Mesenchymal stem cell (in vitro differentiated cells and primary cell): ENCODE measurements around the gene B4GALT3.
A peak's percentile ranks its signal among the peaks of the same experiment; 100 is the strongest.

Source experiments
- DNase-seq: peaks from one replicate; pipeline ENCODE4 v3.0.0-alpha.2; 2013
- H2AFZ ChIP-seq: one replicate; pipeline ENCODE4 v1.6.1; 2013; ENCODE audit warnings: low read depth, mild to moderate bottlenecking, control low read depth, inconsistent platforms, low read length, moderate library complexity
- H2AK5ac ChIP-seq: 2 replicates; pipeline ENCODE4 v1.6.1; 2013; ENCODE audit warnings: low read length, moderate library complexity, mild to moderate bottlenecking, inconsistent platforms; ENCODE audit not compliant: severe bottlenecking
- H2BK120ac ChIP-seq: one replicate; pipeline ENCODE4 v1.6.1; 2013; ENCODE audit warnings: low read depth, mild to moderate bottlenecking, inconsistent platforms, low read length, moderate library complexity
- H2BK12ac ChIP-seq, 2 experiments: one replicate each; pipeline ENCODE4 v1.6.1; 2013; ENCODE audit warnings: inconsistent platforms in 2 of 2, low read length in 2 of 2, mild to moderate bottlenecking in 2 of 2, moderate library complexity in 2 of 2, control low read depth in 1 of 2
- H2BK15ac ChIP-seq: one replicate; pipeline ENCODE4 v1.6.1; 2013; ENCODE audit warnings: mild to moderate bottlenecking, low read depth, inconsistent platforms; ENCODE audit not compliant: poor library complexity, severe bottlenecking
- H2BK5ac ChIP-seq: 2 replicates; pipeline ENCODE4 v1.6.1; 2013; ENCODE audit warnings: low read depth, mild to moderate bottlenecking, low read length, control low read depth, inconsistent platforms; ENCODE audit not compliant: poor library complexity, severe bottlenecking
- H3K14ac ChIP-seq, 2 experiments: one replicate each; pipeline ENCODE4 v1.6.1; 2013; ENCODE audit warnings: inconsistent platforms in 2 of 2, low read length in 2 of 2, control low read depth in 1 of 2, mild to moderate bottlenecking in 1 of 2, moderate library complexity in 1 of 2
- H3K18ac ChIP-seq, 2 experiments: one replicate each; pipeline ENCODE4 v1.6.1; 2013; ENCODE audit warnings: inconsistent platforms in 2 of 2, low read length in 2 of 2, control low read depth in 1 of 2, low read depth in 1 of 2, mild to moderate bottlenecking in 1 of 2
- H3K23ac ChIP-seq, 2 experiments: one replicate each; pipeline ENCODE4 v1.6.1; 2013; ENCODE audit warnings: inconsistent platforms in 2 of 2, low read length in 2 of 2, mild to moderate bottlenecking in 2 of 2, moderate library complexity in 2 of 2, control low read depth in 1 of 2
- H3K27ac ChIP-seq: 2 replicates; pipeline ENCODE4 v1.5.1; 2013; ENCODE audit warnings: mild to moderate bottlenecking, moderate library complexity, low read length, control low read depth, inconsistent platforms; ENCODE audit not compliant: poor library complexity, severe bottlenecking
- H3K27me3 ChIP-seq, 2 experiments: 2 replicates each; pipeline versions ENCODE4 v1.6.1 to v1.7.0; 2013; ENCODE audit warnings: low read length in 2 of 2, mild to moderate bottlenecking in 2 of 2, moderate library complexity in 2 of 2, control low read depth in 1 of 2, inconsistent platforms in 1 of 2; ENCODE audit not compliant: control insufficient read depth in 1 of 2, insufficient read depth in 1 of 2
- H3K36me3 ChIP-seq, 2 experiments: 2 replicates each; pipeline versions ENCODE4 v1.6.1 to v1.7.0; 2013; ENCODE audit warnings: low read length in 2 of 2, control low read depth in 1 of 2, inconsistent platforms in 1 of 2, low read depth in 1 of 2, mild to moderate bottlenecking in 1 of 2; ENCODE audit not compliant: insufficient read depth in 2 of 2, control insufficient read depth in 1 of 2
- H3K4ac ChIP-seq, 2 experiments: one replicate each; pipeline ENCODE4 v1.6.1; 2013; ENCODE audit warnings: inconsistent platforms in 2 of 2, low read length in 2 of 2, mild to moderate bottlenecking in 2 of 2, moderate library complexity in 2 of 2, control low read depth in 1 of 2, low read depth in 1 of 2
- H3K4me1 ChIP-seq: 2 replicates; pipeline ENCODE4 v1.6.1; 2013; ENCODE audit warnings: low read depth, low read length, control low read depth; ENCODE audit not compliant: control insufficient read depth, insufficient read depth
- H3K4me2 ChIP-seq: 2 replicates; pipeline ENCODE4 v1.6.1; 2013; ENCODE audit warnings: low read length, mild to moderate bottlenecking, inconsistent platforms; ENCODE audit not compliant: poor library complexity, severe bottlenecking
- H3K4me3 ChIP-seq, 2 experiments: 2 replicates each; pipeline versions ENCODE4 v1.5.1 to v1.7.0; 2013; ENCODE audit warnings: low read length in 2 of 2, mild to moderate bottlenecking in 2 of 2, control low read depth in 1 of 2, low read depth in 1 of 2; ENCODE audit not compliant: insufficient read depth in 1 of 2
- H3K79me1 ChIP-seq: replicated peaks from 2 replicates; pipeline ENCODE4 v1.6.1; 2013; ENCODE audit warnings: mild to moderate bottlenecking, control low read depth, low read length, inconsistent platforms; ENCODE audit not compliant: poor library complexity, severe bottlenecking
- H3K9ac ChIP-seq: 2 replicates; pipeline ENCODE4 v1.7.0; 2013; ENCODE audit warnings: mild to moderate bottlenecking, low read length, moderate library complexity
- H3K9me3 ChIP-seq: 2 replicates; pipeline ENCODE4 v1.7.0; 2013; ENCODE audit warnings: mild to moderate bottlenecking, low read length; ENCODE audit not compliant: control insufficient read depth
- H4K8ac ChIP-seq: one replicate; pipeline ENCODE4 v1.6.1; 2013; ENCODE audit warnings: inconsistent platforms, mild to moderate bottlenecking, low read length, moderate library complexity
- H4K91ac ChIP-seq: one replicate; pipeline ENCODE4 v1.6.1; 2013; ENCODE audit warnings: mild to moderate bottlenecking, low read length, inconsistent platforms
- WGBS: methylation state at CpG from one replicate; pipeline ENCODE4 v1.1.7; 2013; ENCODE audit warnings: mixed read lengths; 5-methylcytosine and 5-hydroxymethylcytosine counted together

B4GALT3 gene

GRCh38 chr1:161182214-161182613, 4.9 kb upstream of the B4GALT3 start:
- Histone ChIP-seq H2BK120ac (no peak overlapping the region), H2BK12ac (no peak overlapping the region), H3K4me3 (no peak overlapping the region), H2AK5ac (no peak overlapping the region), H3K9me3 (no peaks in the 10 kb centered on the region), H2AFZ (no peak overlapping the region), H3K27ac (no peak overlapping the region), H3K36me3 (no peaks in the 10 kb centered on the region), H3K18ac (no peak overlapping the region), H2BK5ac (no peak overlapping the region), H3K4ac (no peak overlapping the region), H3K79me1 (no peaks in the 10 kb centered on the region), H4K91ac (no peak overlapping the region), H3K9ac (peak overlapping the region; percentile 43), H3K14ac (no peak overlapping the region), H3K27me3 (no peaks in the 10 kb centered on the region), H3K4me2 (no peak overlapping the region), H4K8ac (no peak overlapping the region), H2BK15ac (no peak overlapping the region), H3K23ac (no peak overlapping the region), H3K4me1 (peaks cover 5% of the 10 kb centered on the region)
- 94% methylated on average over 1 of the region's 1 CpG for WGBS
- DNase-seq = no peak

GRCh38 chr1:161180639-161181038, 3.3 kb upstream of the B4GALT3 start:
- no peak overlapping the region for H2BK120ac ChIP-seq
- H3K4me3 ChIP-seq = no peak overlapping the region
- no peak overlapping the region for H3K23ac ChIP-seq
- H4K8ac ChIP-seq = no peak overlapping the region
- H2AK5ac ChIP-seq = no peak overlapping the region
- H3K18ac ChIP-seq = no peak overlapping the region
- H4K91ac ChIP-seq = no peak overlapping the region
- H2AFZ ChIP-seq = no peak overlapping the region
- H3K79me1 ChIP-seq = peaks cover 8% of the 10 kb centered on the region
- H3K4me2 ChIP-seq = no peak overlapping the region
- no peak overlapping the region for H3K4ac ChIP-seq
- H2BK12ac ChIP-seq = no peak overlapping the region
- no peaks in the 10 kb centered on the region for H3K27me3 ChIP-seq
- H3K4me1 ChIP-seq = peaks cover 16% of the 10 kb centered on the region
- 64% methylated on average over 1 of the region's 1 CpG for WGBS
- no peak overlapping the region for H3K27ac ChIP-seq
- no peak for DNase-seq
- no peak overlapping the region for H2BK5ac ChIP-seq
- H3K9ac ChIP-seq = no peak overlapping the region
- H2BK15ac ChIP-seq = no peak overlapping the region
- H3K36me3 ChIP-seq = peaks cover 5% of the 10 kb centered on the region in 2 experiments
- no peaks in the 10 kb centered on the region for H3K9me3 ChIP-seq
- no peak overlapping the region for H3K14ac ChIP-seq

- Histone ChIP-seq H4K91ac (no peak overlapping the region), H3K4me3 (no peak overlapping the region), H2BK15ac (no peak overlapping the region), H3K27ac (no peak overlapping the region), H2BK12ac (no peak overlapping the region), H4K8ac (no peak overlapping the region), H3K79me1 (peaks cover 15% of the 10 kb centered on the region), H3K14ac (no peak overlapping the region), H2BK5ac (no peak overlapping the region), H2AFZ (no peak overlapping the region), H3K36me3 (peaks cover 12 to 13% of the 10 kb centered on the region in 2 experiments), H3K4me2 (no peak overlapping the region), H3K9me3 (no peaks in the 10 kb centered on the region), H3K9ac (no peak overlapping the region), H3K4me1 (peaks cover 16% of the 10 kb centered on the region), H2AK5ac (no peak overlapping the region), H3K4ac (no peak overlapping the region), H3K18ac (no peak overlapping the region), H2BK120ac (no peak overlapping the region), H3K23ac (no peak overlapping the region), H3K27me3 (no peaks in the 10 kb centered on the region)
- DNase-seq = no peak
- 95% methylated on average over 3 of the region's 3 CpGs for WGBS
These were observed 2.4 kb upstream of the B4GALT3 start for GRCh38 chr1:161179698-161180097.

GRCh38 chr1:161177936-161178244, 583 bp upstream of the B4GALT3 start:
- Histone ChIP-seq H3K9me3 (no peaks in the 10 kb centered on the region), H4K8ac (peak overlapping the region; percentile 83), H3K9ac (peak overlapping the region; percentile 96), H3K27me3 (no peaks in the 10 kb centered on the region), H3K79me1 (peaks cover 20% of the 10 kb centered on the region), H3K4me1 (peaks cover 19% of the 10 kb centered on the region), H3K27ac (no peak overlapping the region), H2BK5ac (no peak overlapping the region), H2BK120ac (no peak overlapping the region), H3K14ac (no peak overlapping the region), H4K91ac (no peak overlapping the region), H2AK5ac (no peak overlapping the region), H3K18ac (no peak overlapping the region), H3K4ac (no peak overlapping the region), H3K36me3 (peaks cover 23 to 26% of the 10 kb centered on the region in 2 experiments), H2AFZ (peak overlapping the region; percentile 88), H3K4me3 (peak overlapping the region in 1 of 2 experiments; percentile 97), H2BK12ac (no peak overlapping the region), H3K4me2 (peak overlapping the region; percentile 79), H3K23ac (no peak overlapping the region), H2BK15ac (no peak overlapping the region)
- DNase-seq = no peak
- WGBS = 33% methylated on average over 8 of the region's 9 CpGs
